H1 (cell line): ENCODE results near the gene ITFG2. TPM values are rescaled to one million over a fixed set of nuclear protein-coding genes. Genes with fewer than 3 reads are reported as not detected.

ENCODE experiments used
- CTCF ChIA-PET: fragments of 300-600 bp; sonication (Branson Sonifier 250); formaldehyde crosslinking; loops from one replicate; lab custom pipeline; 2021; ENCODE audit not compliant: partially characterized antibody; lab: Charles Lee
- POLR2A ChIA-PET: fragments of 300-600 bp; sonication (Branson Sonifier 250); formaldehyde crosslinking; loops from one replicate; lab custom pipeline; 2021; ENCODE audit warnings: inconsistent platforms; ENCODE audit not compliant: partially characterized antibody; lab: Charles Lee
- DNase-seq, 2 experiments: peaks; one replicate each; pipeline versions ENCODE4 v3.0.0 to v3.0.0-alpha.2; 2010 to 2022; ENCODE audit warnings: low spot score in 2 of 2, low read depth in 1 of 2, mixed read lengths in 1 of 2
- FAIRE-seq: peaks from 2 replicates; lab custom pipeline; 2011; peaks lifted over from hg19 to GRCh38; lab: Jason Lieb, UNC
- H2AFZ ChIP-seq: 2 replicates; pipeline ENCODE4 v1.8.1; 2012; ENCODE audit warnings: low read length, inconsistent platforms
- H2AK5ac ChIP-seq: 2 replicates; pipeline ENCODE4 v1.6.1; 2013; ENCODE audit warnings: low read depth, low read length
- H2BK120ac ChIP-seq: replicated peaks from 2 replicates; pipeline ENCODE3; 2013; ENCODE audit warnings: low read depth, low read length, inconsistent platforms
- H2BK12ac ChIP-seq: 2 replicates; pipeline ENCODE4 v1.6.1; 2013; ENCODE audit warnings: low read depth, low read length
- H2BK15ac ChIP-seq: 2 replicates; pipeline ENCODE4 v1.6.1; 2013; ENCODE audit warnings: low read length
- H2BK20ac ChIP-seq: 2 replicates; pipeline ENCODE4 v1.6.1; 2013; ENCODE audit warnings: low read length
- H2BK5ac ChIP-seq: 2 replicates; pipeline ENCODE4 v1.6.1; 2013; ENCODE audit warnings: low read depth, low read length
- H3K14ac ChIP-seq: 2 replicates; pipeline ENCODE4 v1.6.1; 2013; ENCODE audit warnings: inconsistent platforms; ENCODE audit not compliant: insufficient read length
- H3K18ac ChIP-seq: 2 replicates; pipeline ENCODE4 v1.6.1; 2013; ENCODE audit warnings: low read length; ENCODE audit errors: extremely low read depth
- H3K23ac ChIP-seq: 2 replicates; pipeline ENCODE4 v1.6.1; 2013; ENCODE audit warnings: inconsistent platforms; ENCODE audit not compliant: insufficient read length
- H3K23me2 ChIP-seq: 2 replicates; pipeline ENCODE4 v1.6.1; 2013; ENCODE audit warnings: low read depth, low read length
- H3K27ac ChIP-seq: 2 replicates; pipeline ENCODE4 v1.6.1; 2011; ENCODE audit warnings: low read depth, low read length, inconsistent platforms
- H3K27me3 ChIP-seq, 4 experiments: replicated peaks in 1 of 4; 1 replicate in 1 of 4; 2 replicates in 3 of 4; pipeline versions ENCODE4 v1.6.1 to v1.8.1; 2011 to 2013; ENCODE audit warnings: low read length in 3 of 4, mild to moderate bottlenecking in 3 of 4, inconsistent platforms in 2 of 4, mixed read lengths in 2 of 4, moderate library complexity in 1 of 4; ENCODE audit not compliant: control insufficient read depth in 3 of 4, insufficient read depth in 3 of 4; ENCODE audit errors: extremely low read depth in 1 of 4
- H3K36me3 ChIP-seq, 4 experiments: 2 replicates each; pipeline versions ENCODE4 v1.6.1 to v1.8.1; 2011 to 2013; ENCODE audit warnings: mild to moderate bottlenecking in 4 of 4, low read length in 3 of 4, moderate library complexity in 2 of 4, control low read depth in 1 of 4, inconsistent platforms in 1 of 4; ENCODE audit not compliant: insufficient read depth in 4 of 4, control insufficient read depth in 2 of 4
- H3K4ac ChIP-seq: replicated peaks from 2 replicates; pipeline ENCODE3; 2013; ENCODE audit warnings: low read length, low read depth, mixed read lengths, inconsistent platforms; ENCODE audit not compliant: insufficient read length
- H3K4me1 ChIP-seq, 4 experiments: replicated peaks in 1 of 4; 1 replicate in 1 of 4; 2 replicates in 3 of 4; pipeline versions ENCODE4 v1.6.1 to v1.8.1; 2011 to 2013; ENCODE audit warnings: low read length in 3 of 4, inconsistent platforms in 2 of 4, mixed read lengths in 1 of 4; ENCODE audit not compliant: insufficient read depth in 4 of 4, control insufficient read depth in 3 of 4
- H3K4me2 ChIP-seq, 2 experiments: 2 replicates each; pipeline versions ENCODE4 v1.6.1 to v1.8.1; 2011 to 2013; ENCODE audit warnings: low read depth in 2 of 2, low read length in 2 of 2, control low read depth in 1 of 2, inconsistent platforms in 1 of 2, mild to moderate bottlenecking in 1 of 2; ENCODE audit not compliant: insufficient read depth in 1 of 2
- H3K4me3 ChIP-seq, 4 experiments: fragments of 200-600, 300-600 bp in 1 of 4; sonication (generic), shearing (Covaris generic), sonication (Bioruptor Twin) in 1 of 4; 2 replicates each; pipeline versions ENCODE4 v1.5.1 to v1.8.1; 2011 to 2016; ENCODE audit warnings: low read length in 4 of 4, low read depth in 3 of 4, control low read depth in 2 of 4, inconsistent platforms in 2 of 4, mild to moderate bottlenecking in 2 of 4, mixed read lengths in 1 of 4, moderate library complexity in 1 of 4; ENCODE audit not compliant: insufficient read depth in 2 of 4; ENCODE audit errors: extremely low read depth in 1 of 4
- H3K56ac ChIP-seq: replicated peaks from 2 replicates; pipeline ENCODE3; 2013; ENCODE audit warnings: low read depth, mild to moderate bottlenecking, mixed read lengths, low read length, inconsistent platforms; ENCODE audit not compliant: insufficient read length
- H3K79me1 ChIP-seq: 2 replicates; pipeline ENCODE4 v1.6.1; 2013; ENCODE audit warnings: low read depth, low read length, control low read depth
- H3K79me2 ChIP-seq, 2 experiments: 2 replicates each; pipeline versions ENCODE4 v1.6.1 to v1.8.1; 2012 to 2013; ENCODE audit warnings: low read length in 2 of 2, mild to moderate bottlenecking in 2 of 2, inconsistent platforms in 1 of 2; ENCODE audit not compliant: insufficient read depth in 2 of 2, control insufficient read depth in 1 of 2
- H3K9ac ChIP-seq, 4 experiments: replicated peaks in 1 of 4; 1 replicate in 1 of 4; 2 replicates in 3 of 4; pipeline versions ENCODE4 v1.6.1 to v1.8.1; 2011 to 2013; ENCODE audit warnings: low read depth in 3 of 4, low read length in 3 of 4, control low read depth in 2 of 4, mild to moderate bottlenecking in 2 of 4, moderate library complexity in 2 of 4, inconsistent platforms in 1 of 4; ENCODE audit errors: extremely low read depth in 1 of 4
- H3K9me3 ChIP-seq, 2 experiments: 2 replicates each; pipeline versions ENCODE4 v1.6.1 to v1.8.1; 2012 to 2013; ENCODE audit warnings: mild to moderate bottlenecking in 2 of 2, moderate library complexity in 2 of 2, control low read depth in 1 of 2, inconsistent platforms in 1 of 2, low read depth in 1 of 2, low read length in 1 of 2, mixed read lengths in 1 of 2; ENCODE audit not compliant: insufficient read depth in 2 of 2
- H4K20me1 ChIP-seq, 2 experiments: replicated peaks in 1 of 2; 2 replicates each; pipeline versions ENCODE3 to v1.8.1; 2011 to 2013; ENCODE audit warnings: inconsistent platforms in 2 of 2, low read length in 2 of 2, mild to moderate bottlenecking in 1 of 2; ENCODE audit not compliant: insufficient read depth in 2 of 2, control insufficient read depth in 1 of 2
- H4K5ac ChIP-seq: 2 replicates; pipeline ENCODE4 v1.6.1; 2013; ENCODE audit warnings: low read length, low read depth, mixed read lengths, inconsistent platforms; ENCODE audit not compliant: insufficient read length
- H4K8ac ChIP-seq: 2 replicates; pipeline ENCODE4 v1.8.0; 2013; ENCODE audit warnings: mild to moderate bottlenecking, moderate library complexity, low read length, inconsistent platforms; ENCODE audit not compliant: insufficient read depth; ENCODE audit errors: extremely low read depth
- H4K91ac ChIP-seq: replicated peaks from 2 replicates; pipeline ENCODE3; 2013; ENCODE audit warnings: low read length, mixed read lengths, inconsistent platforms; ENCODE audit not compliant: insufficient read length
- CBX8 ChIP-seq: fragments of 300-800, 300-1000 bp; sonication (generic); IDR thresholded peaks from 2 replicates; pipeline ENCODE4 v1.7.1; 2016; ENCODE audit warnings: low read depth, low read length, borderline replicate concordance
- CEBPB ChIP-seq: IDR thresholded peaks from 2 replicates; pipeline ENCODE4 v1.6.1; 2012; ENCODE audit warnings: low read depth, low read length
- KDM1A ChIP-seq: fragments of 200-600, 300-600 bp; sonication (generic); IDR thresholded peaks from 2 replicates; pipeline ENCODE4 v1.7.1; 2016; ENCODE audit warnings: mild to moderate bottlenecking, low read length, borderline replicate concordance
- RAD21 ChIP-seq, 2 experiments: IDR thresholded peaks in 1 of 2; conservative IDR thresholded peaks in 1 of 2; 2 replicates each; pipeline ENCODE4 v1.6.1; 2011; ENCODE audit warnings: low read depth in 2 of 2, low read length in 2 of 2, improper control_type of control experiment in 1 of 2, inconsistent platforms in 1 of 2, mild to moderate bottlenecking in 1 of 2, moderate library complexity in 1 of 2
- SIN3A ChIP-seq, 2 experiments: IDR thresholded peaks in 1 of 2; conservative IDR thresholded peaks in 1 of 2; 2 replicates each; pipeline ENCODE4 v1.6.1; 2011 to 2012; ENCODE audit warnings: low read length in 2 of 2, improper control_type of control experiment in 1 of 2, low read depth in 1 of 2, mild to moderate bottlenecking in 1 of 2
- SIRT6 ChIP-seq: IDR thresholded peaks from one replicate; pipeline ENCODE4 v1.7.1; 2012; ENCODE audit warnings: low read length, inconsistent platforms
- SRF ChIP-seq: IDR thresholded peaks from 2 replicates; pipeline ENCODE4 v1.6.1; 2011; ENCODE audit warnings: mild to moderate bottlenecking, low read depth, low read length, moderate library complexity
- WGBS, 2 experiments: shearing (Covaris generic) in 1 of 2; methylation state at CpG; one replicate each; pipeline versions ENCODE4 v1.1.6 to v1.1.7; 2013 to 2015; ENCODE audit warnings: low lambda C conversion rate in 2 of 2, mixed read lengths in 2 of 2, inconsistent platforms in 1 of 2, low coverage in 1 of 2, missing lambda C conversion rate in 1 of 2; ENCODE audit not compliant: insufficient replicate concordance in 2 of 2, insufficient coverage in 1 of 2, insufficient read length in 1 of 2; ENCODE audit errors: extremely low coverage in 1 of 2, missing lambda C conversion rate in 1 of 2; 5-methylcytosine and 5-hydroxymethylcytosine counted together
- polyA plus RNA-seq, 7 experiments: library from polyadenylated mRNA; depleted of rRNA in 3 of 7; stranded (reverse) in 5 of 7; unstranded in 2 of 7; fragments of >200 nt in 5 of 7; fragments of 200-250 nt in 2 of 7; gene quantifications; 1 replicate in 5 of 7; 2 replicates in 1 of 7; 4 replicates in 1 of 7; pipeline versions ENCODE4 v1.2.1 to v1.2.3, GENCODE V29; 2011 to 2013; ENCODE audit warnings: missing spikeins in 2 of 7, mixed read lengths in 2 of 7
- total RNA-seq: library from RNA; stranded (reverse); fragmentation: NEBNext Ultra II Directional; extraction: Animal tissue kit (Norgen Biotek cat#: 25700); gene quantifications from 2 replicates; pipeline ENCODE4 v1.2.1, GENCODE V29; 2021

The ITFG2 gene
- total and polyA plus RNA-seq, 2 of the 8 experiments (the other 6 are each of a cell fraction or from before 2014, with no cell fraction given): 15.0 to 22.9 TPM

- Histone ChIP-seq H3K23me2 (no peaks in the 10 kb centered on the region), H2BK120ac (no peak overlapping the region), H3K79me2 (no peaks in the 10 kb centered on the region), H2BK15ac (no peak overlapping the region), H3K23ac (no peak overlapping the region), H4K5ac (no peak overlapping the region), H2BK12ac (no peak overlapping the region), H3K4me3 (no peak overlapping the region), H4K91ac (no peak overlapping the region), H2AFZ (no peak overlapping the region), H4K8ac (no peak overlapping the region), H3K4ac (no peak overlapping the region), H3K36me3 (peaks cover 0 to 19% (median 12%) of the 10 kb centered on the region in 4 experiments; a peak in 4 of 8 replicates), H3K27ac (no peak overlapping the region), H3K56ac (no peak overlapping the region), H3K14ac (no peak overlapping the region), H3K9me3 (no peaks in the 10 kb centered on the region), H3K27me3 (no peaks in the 10 kb centered on the region), H3K18ac (no peak overlapping the region), H3K79me1 (no peaks in the 10 kb centered on the region), H2BK20ac (no peak overlapping the region), H3K9ac (no peak overlapping the region), H3K4me2 (no peak overlapping the region), H2BK5ac (no peak overlapping the region), H2AK5ac (no peak overlapping the region), H4K20me1 (peaks cover 3 to 5% of the 10 kb centered on the region in 2 experiments), H3K4me1 (peaks cover 0 to 6% (median under 1%) of the 10 kb centered on the region in 4 experiments; a peak in 4 of 7 replicates)
- 96% methylated on average over 7 of the region's 7 CpGs; no CpG with 5 or more reads in 1 of the 2 experiments for WGBS, 2 experiments
- no peak for FAIRE-seq
- POLR2A ChIA-PET: interaction anchor here (0.8 to 3.7 kb wide), 8 partner anchors 8 to 106 kb away, joined by 3 to 12 read pairs (median 4); partner anchors contain the start of gene TULP3
- CTCF ChIA-PET: interaction anchor here (1.2 to 6.5 kb wide), 7 partner anchors 9 to 172 kb away, joined by 4 to 84 read pairs (median 6); partner anchors contain the start of gene NRIP2
- DNase-seq: no peak
- TF ChIP-seq SRF: no peak
- TF ChIP-seq RAD21 (IDR thresholded peaks at IDR 0.05 in 1 of 2, conservative IDR thresholded peaks at IDR 0.05 in 1 of 2; ENCODE audit: low read depth in 2 of 2, low read length in 2 of 2): no peak
- TF ChIP-seq SIN3A (conservative IDR thresholded peaks at IDR 0.05 in 1 of 2, IDR thresholded peaks at IDR 0.05 in 1 of 2; ENCODE audit: low read depth in 1 of 2, low read length in 2 of 2): no peak
- no peak for TF ChIP-seq CEBPB
- no peak for TF ChIP-seq KDM1A
- no peak for TF ChIP-seq CBX8
- no peak for TF ChIP-seq SIRT6
Observed at GRCh38 chr12:2855546-2855945, 43.1 kb downstream of the ITFG2 start.
